Progenitor cell of endocrine pancreas (in vitro differentiated cells): Measurements from ENCODE around the gene GALNTL6. TPM values are rescaled to one million over a fixed set of nuclear protein-coding genes. Genes with fewer than 3 reads are reported as not detected.

ENCODE experiments used
- DNase-seq: peaks from one replicate; pipeline ENCODE4 v3.0.0; 2021; ENCODE audit warnings: low spot score; ENCODE audit not compliant: unreplicated experiment
- H3K27ac Mint-ChIP-seq: 2 replicates; pipeline ENCODE4 v1.8.0; 2021; ENCODE audit warnings: mild to moderate bottlenecking, moderate library complexity, mixed read lengths
- H3K27me3 Mint-ChIP-seq: 2 replicates; pipeline ENCODE4 v1.8.0; 2021; ENCODE audit warnings: mixed read lengths
- H3K36me3 Mint-ChIP-seq: 2 replicates; pipeline ENCODE4 v1.8.0; 2022; ENCODE audit warnings: mixed read lengths; ENCODE audit not compliant: insufficient read depth
- H3K4me1 Mint-ChIP-seq: 2 replicates; pipeline ENCODE4 v1.8.0; 2021; ENCODE audit warnings: low read depth, mixed read lengths
- H3K4me3 Mint-ChIP-seq: 2 replicates; pipeline ENCODE4 v1.8.0; 2021; ENCODE audit warnings: low read depth, mild to moderate bottlenecking, moderate library complexity, mixed read lengths
- H3K9me3 Mint-ChIP-seq: 2 replicates; pipeline ENCODE4 v1.8.0; 2021; ENCODE audit warnings: low read depth, mixed read lengths
- total RNA-seq: library from RNA; stranded (reverse); gene quantifications from 2 replicates; pipeline ENCODE4 v1.2.1, GENCODE V29; 2021
- TF ChIP-seq, protein P1 (sequence below): fragments of 200-600 bp; sonication (generic); IDR thresholded peaks from one replicate; pipeline ENCODE4 v1.5.0; 2021; ENCODE audit warnings: antibody characterized with exemption, mild to moderate bottlenecking; ENCODE audit not compliant: unreplicated experiment

GALNTL6 gene
- total RNA-seq, 1 donor from 2014 or later: 0.14 TPM

DNA sequence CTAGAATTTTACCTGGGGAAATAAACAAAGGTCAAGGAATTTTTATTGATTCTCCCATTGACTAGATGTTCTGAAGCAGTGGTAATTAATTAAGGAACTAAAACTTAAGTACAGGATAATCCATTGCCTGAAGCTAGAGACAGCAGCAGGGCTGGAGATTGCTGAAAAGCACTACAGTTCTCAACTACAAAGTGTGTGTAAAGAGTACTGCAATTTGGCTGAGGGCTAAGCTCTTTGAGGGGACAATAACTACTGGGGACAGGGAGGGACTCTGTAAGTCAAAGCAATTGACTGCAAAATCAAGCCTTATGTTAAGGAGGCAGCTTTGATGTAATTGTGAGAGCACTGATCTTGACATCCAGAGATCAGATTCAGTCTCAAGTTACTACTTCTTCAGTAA lies 260.4 kb downstream of the GALNTL6 start:
- no peaks in the 10 kb centered on the region for H3K36me3 Mint-ChIP-seq
- no peak overlapping the region for H3K4me3 Mint-ChIP-seq
- H3K27me3 Mint-ChIP-seq: no peaks in the 10 kb centered on the region
- DNase-seq: no peak
- TF ChIP-seq, protein P1, sequence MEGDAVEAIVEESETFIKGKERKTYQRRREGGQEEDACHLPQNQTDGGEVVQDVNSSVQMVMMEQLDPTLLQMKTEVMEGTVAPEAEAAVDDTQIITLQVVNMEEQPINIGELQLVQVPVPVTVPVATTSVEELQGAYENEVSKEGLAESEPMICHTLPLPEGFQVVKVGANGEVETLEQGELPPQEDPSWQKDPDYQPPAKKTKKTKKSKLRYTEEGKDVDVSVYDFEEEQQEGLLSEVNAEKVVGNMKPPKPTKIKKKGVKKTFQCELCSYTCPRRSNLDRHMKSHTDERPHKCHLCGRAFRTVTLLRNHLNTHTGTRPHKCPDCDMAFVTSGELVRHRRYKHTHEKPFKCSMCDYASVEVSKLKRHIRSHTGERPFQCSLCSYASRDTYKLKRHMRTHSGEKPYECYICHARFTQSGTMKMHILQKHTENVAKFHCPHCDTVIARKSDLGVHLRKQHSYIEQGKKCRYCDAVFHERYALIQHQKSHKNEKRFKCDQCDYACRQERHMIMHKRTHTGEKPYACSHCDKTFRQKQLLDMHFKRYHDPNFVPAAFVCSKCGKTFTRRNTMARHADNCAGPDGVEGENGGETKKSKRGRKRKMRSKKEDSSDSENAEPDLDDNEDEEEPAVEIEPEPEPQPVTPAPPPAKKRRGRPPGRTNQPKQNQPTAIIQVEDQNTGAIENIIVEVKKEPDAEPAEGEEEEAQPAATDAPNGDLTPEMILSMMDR: no peak
- no peak overlapping the region for H3K27ac Mint-ChIP-seq
- peaks cover 6% of the 10 kb centered on the region for H3K9me3 Mint-ChIP-seq
- H3K4me1 Mint-ChIP-seq: peaks cover 8% of the 10 kb centered on the region

DNA sequence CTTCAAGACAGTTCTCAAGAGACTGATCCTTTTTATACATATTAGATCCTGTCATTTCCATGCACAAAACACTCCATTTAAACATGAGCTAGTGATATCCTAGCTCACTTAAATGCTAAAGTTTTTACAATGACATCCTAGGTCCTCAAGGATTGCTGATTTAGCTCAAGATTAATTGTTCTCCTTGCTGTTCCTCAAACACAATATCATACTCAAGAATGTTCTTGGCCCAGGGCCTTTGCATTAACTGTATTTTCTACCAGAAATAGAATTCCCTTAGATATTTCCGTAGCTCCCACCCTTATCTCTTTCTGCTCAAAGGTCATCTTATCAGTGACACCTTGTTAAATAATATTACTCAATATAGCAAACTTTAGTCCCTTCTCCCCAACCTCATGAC lies 270.1 kb downstream of the GALNTL6 start:
- no peak overlapping the region for H3K27ac Mint-ChIP-seq
- H3K27me3 Mint-ChIP-seq: no peaks in the 10 kb centered on the region
- no peak for DNase-seq
- no peaks in the 10 kb centered on the region for H3K4me1 Mint-ChIP-seq
- H3K36me3 Mint-ChIP-seq: no peaks in the 10 kb centered on the region
- TF ChIP-seq, protein P1: no peak
- no peak overlapping the region for H3K4me3 Mint-ChIP-seq
- no peaks in the 10 kb centered on the region for H3K9me3 Mint-ChIP-seq

DNA sequence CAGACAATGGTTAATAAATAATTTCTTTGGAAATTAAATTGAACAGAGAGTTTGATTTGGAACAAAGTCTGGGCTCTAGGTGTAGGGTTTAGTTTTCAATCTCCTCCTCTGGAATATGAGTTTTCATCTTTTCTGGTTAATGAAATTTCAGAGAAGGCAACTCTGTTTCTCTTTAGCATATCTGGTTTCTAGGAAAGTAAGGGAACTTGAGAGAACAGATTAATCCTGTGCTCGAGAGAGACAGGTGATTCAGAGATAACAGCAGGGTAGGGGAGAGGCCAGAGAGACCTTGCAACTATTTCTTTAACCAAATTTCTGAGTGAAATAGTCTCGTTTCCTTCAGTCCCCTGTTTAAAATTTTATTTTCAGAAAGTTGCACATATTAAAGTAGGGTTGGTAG lies 275.4 kb downstream of the GALNTL6 start:
- no peak for DNase-seq
- no peaks in the 10 kb centered on the region for H3K9me3 Mint-ChIP-seq
- H3K27me3 Mint-ChIP-seq: no peaks in the 10 kb centered on the region
- no peak overlapping the region for H3K4me3 Mint-ChIP-seq
- no peak overlapping the region for H3K27ac Mint-ChIP-seq
- H3K4me1 Mint-ChIP-seq: no peaks in the 10 kb centered on the region
- no peaks in the 10 kb centered on the region for H3K36me3 Mint-ChIP-seq
- TF ChIP-seq, protein P1: no peak

DNA sequence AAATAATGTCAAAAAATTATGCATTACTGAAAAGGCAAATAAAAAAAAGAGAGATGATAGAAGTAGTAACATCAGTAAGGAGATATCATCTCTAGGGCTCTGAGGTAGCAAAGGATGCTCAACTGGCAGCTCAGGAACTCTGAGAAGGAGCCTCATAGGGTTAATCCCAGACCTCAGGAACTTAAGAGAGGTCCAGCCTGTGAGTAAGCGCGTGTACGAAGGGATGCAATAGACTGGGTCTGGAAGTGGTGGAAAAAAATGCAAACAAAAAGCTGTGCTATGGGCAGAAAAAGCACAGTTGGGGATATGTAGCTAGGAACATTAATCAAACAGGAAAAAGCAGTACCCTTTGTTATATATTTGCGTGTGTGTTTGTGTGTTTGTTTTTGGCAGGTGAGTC lies 282.0 kb downstream of the GALNTL6 start:
- no peaks in the 10 kb centered on the region for H3K9me3 Mint-ChIP-seq
- H3K27ac Mint-ChIP-seq: no peak overlapping the region
- H3K27me3 Mint-ChIP-seq: no peaks in the 10 kb centered on the region
- H3K4me3 Mint-ChIP-seq: no peak overlapping the region
- no peak for DNase-seq
- TF ChIP-seq, protein P1: no peak
- no peaks in the 10 kb centered on the region for H3K36me3 Mint-ChIP-seq
- H3K4me1 Mint-ChIP-seq: peaks cover 5% of the 10 kb centered on the region

DNA sequence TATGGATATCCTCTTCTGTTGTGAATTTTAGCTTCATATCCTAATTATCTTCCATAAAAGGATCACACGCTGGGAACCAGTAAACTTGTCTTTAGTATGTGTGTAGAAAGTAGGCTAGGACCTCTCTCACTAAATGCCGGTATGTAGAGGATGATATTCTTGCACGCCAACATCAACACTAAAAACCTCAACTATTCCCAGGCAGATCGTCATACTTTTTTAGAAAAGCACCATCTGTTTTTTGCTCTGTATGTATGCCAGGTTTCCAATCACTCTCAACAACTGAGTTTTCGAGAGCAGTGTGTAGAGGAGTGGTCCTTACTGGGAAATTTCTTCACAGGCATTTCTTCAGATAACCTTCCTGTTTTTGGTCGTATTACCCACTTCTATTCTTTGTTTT lies 283.6 kb downstream of the GALNTL6 start:
- TF ChIP-seq, protein P1: no peak
- Mint-ChIP-seq H3K27me3 (no peaks in the 10 kb centered on the region), H3K9me3 (no peaks in the 10 kb centered on the region), H3K4me1 (peaks cover 5% of the 10 kb centered on the region), H3K36me3 (no peaks in the 10 kb centered on the region), H3K4me3 (no peak overlapping the region), H3K27ac (no peak overlapping the region)
- DNase-seq: no peak
